CD4-positive, alpha-beta T cell treated with Interleukin-2 at 100 ng/mL for 4 hours (primary cell): Measurements from ENCODE around the gene GNLY.
A peak's percentile ranks its signal among the peaks of the same experiment; 100 is the strongest.

ENCODE experiments used
- DNase-seq: peaks from one replicate; pipeline ENCODE4 v3.0.0-alpha.2; 2020; ENCODE audit warnings: low spot score

GNLY gene

DNA sequence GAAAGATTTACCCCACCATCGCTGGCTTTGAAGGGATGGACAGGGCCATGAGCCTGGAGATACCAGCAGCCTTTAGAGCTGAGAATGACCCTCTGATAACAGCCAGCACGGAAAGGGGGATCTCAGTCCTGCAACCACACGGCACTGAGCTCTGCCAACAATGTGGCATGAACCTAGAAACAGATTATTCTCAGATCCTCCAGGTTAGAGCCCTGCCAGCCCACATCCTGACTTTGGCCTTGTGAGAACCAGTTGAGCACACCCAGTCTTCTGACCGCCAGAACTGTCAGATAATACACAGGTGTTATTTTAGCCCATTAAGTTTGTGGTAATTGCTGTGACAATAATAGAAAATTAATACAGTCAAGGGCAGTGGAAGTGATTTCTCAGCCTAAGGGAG is 9.4 kb upstream of the GNLY start:
- no peak for DNase-seq

DNA sequence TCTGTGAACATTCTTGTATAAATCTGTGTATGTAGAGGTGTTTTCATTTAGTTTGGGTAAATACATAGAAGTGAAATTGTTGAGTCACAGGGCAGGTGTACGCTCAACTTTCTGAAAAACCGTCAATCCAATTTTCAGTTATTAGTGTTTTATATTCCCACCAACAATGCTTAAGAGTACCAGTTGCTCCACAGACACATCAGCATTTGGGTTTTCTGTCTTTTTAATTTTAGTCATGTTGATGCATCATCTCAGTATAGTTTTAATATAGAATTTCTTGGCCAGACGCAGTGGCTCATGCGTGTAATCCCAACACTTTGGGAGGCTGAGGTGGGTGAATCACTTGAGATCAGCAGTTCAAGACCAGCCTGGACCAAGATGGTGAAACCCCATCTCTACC is 3.2 kb upstream of the GNLY start:
- no peak for DNase-seq

DNA sequence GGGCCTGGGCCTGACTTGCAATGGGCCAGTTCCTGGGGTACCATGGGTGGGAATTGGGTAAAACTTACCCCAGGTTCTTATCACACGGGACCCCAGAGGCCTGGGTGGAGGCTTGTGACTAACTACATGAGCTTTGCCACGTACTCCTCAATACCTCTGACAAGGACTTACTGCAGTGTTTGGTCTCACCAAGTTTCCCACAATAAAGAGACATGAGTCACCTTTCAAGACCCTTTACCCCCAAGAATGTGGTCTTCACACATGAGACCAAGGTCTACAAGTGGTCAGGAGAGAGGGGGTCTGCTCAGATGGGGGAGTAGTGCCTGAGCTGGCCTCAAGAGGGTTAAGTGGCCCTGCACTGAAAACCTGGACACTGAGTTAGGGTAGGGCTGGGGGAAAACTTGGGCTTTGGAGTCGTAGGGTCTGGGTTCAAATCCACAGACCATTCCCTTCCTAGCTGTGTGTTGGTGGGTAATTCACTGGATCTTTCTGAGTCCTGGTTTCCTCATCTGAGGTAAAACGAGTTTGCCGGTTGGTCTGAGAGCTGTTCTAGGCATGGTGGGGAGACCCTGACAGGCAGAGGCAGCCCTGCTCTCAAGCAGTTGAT is 2.0 kb upstream of the GNLY start:
- peak; percentile 29 for DNase-seq

DNA sequence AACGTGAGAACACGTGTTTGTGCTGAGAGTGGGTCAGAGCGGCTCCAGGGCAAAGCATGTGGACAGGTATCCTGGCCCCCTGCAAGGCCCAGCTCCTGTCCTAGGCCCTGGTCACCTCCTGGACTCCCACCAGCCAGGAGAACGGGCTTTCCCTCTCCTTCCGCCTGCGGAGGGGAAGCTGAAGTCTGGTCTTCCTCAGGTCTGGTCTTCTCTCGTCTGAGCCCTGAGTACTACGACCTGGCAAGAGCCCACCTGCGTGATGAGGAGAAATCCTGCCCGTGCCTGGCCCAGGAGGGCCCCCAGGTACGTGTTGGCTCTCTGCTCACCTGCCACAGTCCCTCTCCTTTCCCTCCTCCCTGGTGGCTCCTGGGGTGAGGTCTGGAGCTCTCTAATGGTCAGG is 963 bp downstream of the GNLY start:
- DNase-seq = no peak

DNA sequence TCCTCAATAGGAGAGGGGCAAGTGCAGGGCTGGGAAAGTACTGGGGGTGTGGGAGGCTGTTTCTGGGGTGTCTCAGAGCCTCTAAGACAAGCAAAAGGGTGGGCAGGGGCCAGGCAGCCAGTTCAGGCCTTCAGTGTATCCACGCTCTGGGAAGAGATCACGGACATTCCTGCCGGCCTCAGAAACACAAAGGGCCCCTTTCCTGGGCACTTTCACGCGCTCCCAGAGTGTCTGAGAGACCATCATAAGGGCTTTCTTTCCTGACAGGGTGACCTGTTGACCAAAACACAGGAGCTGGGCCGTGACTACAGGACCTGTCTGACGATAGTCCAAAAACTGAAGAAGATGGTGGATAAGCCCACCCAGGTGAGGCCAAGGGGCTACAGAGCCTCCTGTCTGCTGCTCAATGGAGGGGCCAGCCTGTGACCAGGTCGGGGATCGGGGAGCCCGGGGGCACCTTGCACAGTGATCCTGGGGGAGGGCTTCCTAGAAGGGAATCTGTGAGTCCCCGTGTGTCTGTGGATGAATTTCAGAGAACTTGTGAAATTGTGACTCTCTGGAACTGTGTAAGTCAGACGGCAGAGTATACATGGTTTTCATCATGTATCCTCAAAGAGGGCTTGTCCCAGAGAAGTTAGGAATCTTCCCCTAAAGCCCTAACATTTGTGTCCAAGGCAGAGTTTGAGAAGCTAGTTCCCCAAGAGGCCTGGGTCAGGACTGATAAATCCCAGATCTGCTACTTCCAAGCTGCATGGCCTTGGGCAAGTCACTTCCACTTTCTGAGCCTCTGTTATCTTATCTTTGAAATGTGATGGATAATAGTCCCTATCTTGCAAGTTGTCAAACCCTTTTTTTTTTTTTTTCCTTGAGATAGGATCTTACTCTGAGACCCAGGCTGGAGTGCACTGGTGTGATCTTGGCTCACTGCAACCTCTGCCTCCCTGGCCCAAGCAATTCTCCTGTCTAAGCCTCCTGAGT is 1.8 kb downstream of the GNLY start:
- DNase-seq = no peak

DNA sequence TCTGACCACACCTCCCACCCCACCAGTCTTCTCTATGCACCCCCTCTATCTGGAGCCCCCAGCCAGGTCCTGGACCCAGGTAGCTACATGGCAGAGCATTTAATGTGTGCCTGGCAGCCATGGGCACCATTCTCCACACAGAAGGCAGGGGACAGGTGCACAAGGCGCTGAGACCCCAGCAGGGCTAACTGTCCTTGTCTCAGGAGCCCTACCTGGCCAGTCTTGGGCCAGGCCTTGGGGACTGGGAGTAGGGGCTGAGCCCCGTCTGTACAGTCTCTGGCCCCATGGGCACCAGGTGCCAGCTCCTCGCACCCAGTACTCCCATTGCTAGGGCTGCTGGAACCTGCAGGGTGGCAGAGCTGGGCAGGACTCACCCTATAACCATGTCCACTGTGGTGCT is 2.9 kb downstream of the GNLY start:
- no peak for DNase-seq

DNA sequence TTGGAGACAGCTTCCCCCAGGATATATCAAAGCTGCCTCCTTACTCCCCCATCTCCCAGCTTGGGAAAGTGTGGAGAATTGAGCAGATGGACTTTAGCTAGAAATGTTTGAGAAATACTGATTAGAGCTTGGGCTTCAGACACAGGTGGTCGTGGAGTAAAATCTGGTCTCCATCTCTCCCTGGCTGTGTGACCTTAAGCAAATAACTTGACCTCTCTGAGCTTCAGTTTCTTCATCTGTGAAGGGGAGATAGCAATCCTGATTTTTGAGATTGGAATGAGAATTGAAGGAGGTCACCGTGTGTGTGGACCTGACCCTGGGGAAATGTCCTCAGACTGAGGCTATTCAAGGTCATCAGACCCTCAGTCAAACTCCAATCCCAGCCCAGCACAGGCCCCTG is 3.6 kb downstream of the GNLY start:
- DNase-seq = no peak

DNA sequence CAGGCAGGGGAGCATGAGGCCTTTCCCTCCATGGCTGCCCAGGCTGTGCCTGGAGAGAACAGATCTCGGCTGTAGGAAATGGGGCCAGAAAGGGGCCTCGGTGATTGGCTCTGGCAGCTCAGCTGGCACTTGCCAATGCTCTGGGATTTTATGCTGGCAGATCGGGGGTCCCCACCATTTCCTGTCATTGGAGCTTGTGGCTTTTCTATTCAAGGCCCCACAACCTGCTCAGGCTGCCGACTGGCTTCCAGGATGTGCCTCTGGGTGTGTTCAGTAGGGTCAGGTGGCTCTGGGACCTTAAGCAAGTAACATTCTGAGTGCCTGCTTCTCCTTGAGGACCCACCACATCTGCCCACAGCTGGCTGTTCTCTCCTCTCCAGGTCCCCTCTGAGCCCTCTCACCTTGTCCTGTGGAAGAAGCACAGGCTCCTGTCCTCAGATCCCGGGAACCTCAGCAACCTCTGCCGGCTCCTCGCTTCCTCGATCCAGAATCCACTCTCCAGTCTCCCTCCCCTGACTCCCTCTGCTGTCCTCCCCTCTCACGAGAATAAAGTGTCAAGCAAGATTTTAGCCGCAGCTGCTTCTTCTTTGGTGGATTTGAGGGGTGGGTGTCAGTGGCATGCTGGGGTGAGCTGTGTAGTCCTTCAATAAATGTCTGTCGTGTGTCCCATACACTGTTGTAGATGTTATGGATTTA is 4.2 kb downstream of the GNLY start:
- no peak for DNase-seq

DNA sequence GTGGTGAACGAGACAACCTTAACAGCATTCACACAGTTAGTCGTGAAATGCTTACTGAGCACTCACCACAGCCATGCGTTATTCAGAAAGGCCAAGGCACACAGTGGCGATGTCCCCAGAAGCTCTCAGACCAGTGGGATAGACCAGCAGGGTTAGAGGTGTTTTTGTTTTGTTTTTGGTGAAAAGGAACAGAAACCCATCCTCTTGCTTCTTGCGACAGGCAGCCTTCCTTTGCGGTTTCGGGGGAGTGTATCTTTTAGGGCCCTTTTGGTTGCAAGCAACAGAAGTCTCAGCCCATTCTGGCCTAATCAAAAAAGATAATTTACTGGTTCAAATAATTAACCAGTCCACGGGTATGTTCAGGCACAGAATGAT is 4.7 kb downstream of the GNLY start:
- DNase-seq = no peak

DNA sequence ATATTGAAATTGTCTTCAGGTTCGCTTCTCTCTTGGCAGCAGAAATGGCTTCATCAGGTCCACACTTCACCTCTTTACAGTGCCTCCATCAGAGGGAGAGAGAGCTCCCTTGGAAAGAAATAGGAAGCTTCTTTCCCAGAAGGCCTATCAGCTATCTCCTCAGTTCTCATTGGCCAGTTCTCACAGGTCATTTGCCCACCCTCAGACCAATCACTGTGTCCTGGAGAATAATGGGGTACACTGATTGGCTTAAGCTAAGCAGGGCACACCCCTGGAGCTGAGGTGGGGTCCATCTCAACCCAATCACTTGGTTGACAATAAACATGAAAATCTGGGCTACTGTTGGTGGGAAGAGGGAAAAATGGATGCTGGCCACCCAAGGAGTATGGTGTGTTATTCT is 5.2 kb downstream of the GNLY start:
- DNase-seq = no peak

DNA sequence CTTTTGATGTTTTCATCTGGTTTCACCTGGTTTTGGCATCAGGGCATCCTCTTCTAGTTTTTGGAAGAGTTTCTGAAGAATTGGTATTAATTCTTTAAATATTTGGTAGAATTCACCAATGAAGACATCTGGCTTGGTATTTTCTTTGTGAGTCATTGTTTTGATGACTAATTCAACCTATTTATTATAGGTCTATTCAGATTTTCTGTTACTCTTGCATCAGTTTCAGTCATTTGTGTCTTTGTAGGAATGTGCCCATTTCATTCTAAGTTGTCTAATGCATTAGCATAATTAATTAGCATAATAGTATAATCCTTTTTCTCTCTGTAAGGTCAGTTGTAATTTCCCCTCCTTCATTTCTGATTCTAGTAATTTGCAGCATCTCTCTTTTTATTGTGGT is 8.0 kb downstream of the GNLY start:
- DNase-seq = no peak

DNA sequence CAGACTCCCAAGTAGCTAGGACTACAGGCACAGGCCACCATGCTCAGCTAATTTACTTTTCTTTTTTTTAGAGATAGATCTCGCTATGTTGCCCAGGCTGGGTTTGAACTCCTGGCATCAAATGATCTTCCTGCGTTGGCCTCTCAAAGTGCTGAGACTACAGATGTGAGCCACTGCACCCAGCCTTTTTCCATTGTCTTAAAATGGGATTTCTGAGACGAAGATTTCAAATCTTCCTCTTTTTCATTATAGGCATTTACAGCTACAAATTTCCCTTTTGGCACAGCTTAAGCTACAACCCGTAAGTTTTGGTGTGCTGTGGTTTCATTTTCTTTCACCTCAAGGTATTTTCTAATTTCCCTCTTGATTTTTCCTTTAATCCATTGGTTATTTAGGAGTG is 8.6 kb downstream of the GNLY start:
- no peak for DNase-seq

DNA sequence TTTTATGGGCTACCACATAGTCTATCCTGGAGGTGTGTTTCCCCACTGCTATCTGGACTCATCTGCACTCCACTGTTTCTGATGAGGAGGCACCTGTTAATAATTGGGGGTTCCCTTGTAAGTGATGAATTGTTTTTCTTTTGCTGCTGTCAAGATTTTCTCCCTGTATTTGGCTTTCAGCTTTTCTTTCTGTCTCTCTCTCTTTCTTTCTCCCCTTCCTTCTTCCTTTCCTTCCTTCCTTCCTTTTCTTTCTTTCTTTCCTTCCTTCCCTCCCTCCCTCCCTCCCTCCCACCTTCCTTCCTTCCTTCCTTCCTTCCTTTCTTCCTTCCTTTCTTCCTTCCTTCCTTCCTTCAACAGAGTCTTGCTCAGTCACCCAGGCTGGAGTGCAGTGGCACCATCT is 9.2 kb downstream of the GNLY start:
- no peak for DNase-seq

DNA sequence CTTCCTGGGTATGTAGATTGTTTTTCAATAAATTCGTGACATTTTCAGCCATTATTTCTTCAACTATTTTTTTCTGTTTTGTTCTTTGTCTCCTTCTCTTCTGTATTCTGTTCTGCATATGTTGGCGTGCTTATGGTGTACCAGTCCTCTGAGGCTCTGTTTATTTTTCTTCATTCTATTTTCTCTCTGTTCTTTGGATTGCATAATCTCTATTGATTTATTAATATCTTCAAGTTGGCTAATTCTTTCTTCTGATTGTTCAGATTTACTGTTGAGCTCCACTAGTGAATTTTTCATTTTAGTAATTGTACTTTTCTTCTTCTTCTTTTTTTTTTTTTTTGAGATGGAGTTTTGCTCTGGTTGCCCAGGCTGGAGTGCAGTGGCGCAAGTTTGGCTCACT is 9.9 kb downstream of the GNLY start:
- DNase-seq = no peak

DNA sequence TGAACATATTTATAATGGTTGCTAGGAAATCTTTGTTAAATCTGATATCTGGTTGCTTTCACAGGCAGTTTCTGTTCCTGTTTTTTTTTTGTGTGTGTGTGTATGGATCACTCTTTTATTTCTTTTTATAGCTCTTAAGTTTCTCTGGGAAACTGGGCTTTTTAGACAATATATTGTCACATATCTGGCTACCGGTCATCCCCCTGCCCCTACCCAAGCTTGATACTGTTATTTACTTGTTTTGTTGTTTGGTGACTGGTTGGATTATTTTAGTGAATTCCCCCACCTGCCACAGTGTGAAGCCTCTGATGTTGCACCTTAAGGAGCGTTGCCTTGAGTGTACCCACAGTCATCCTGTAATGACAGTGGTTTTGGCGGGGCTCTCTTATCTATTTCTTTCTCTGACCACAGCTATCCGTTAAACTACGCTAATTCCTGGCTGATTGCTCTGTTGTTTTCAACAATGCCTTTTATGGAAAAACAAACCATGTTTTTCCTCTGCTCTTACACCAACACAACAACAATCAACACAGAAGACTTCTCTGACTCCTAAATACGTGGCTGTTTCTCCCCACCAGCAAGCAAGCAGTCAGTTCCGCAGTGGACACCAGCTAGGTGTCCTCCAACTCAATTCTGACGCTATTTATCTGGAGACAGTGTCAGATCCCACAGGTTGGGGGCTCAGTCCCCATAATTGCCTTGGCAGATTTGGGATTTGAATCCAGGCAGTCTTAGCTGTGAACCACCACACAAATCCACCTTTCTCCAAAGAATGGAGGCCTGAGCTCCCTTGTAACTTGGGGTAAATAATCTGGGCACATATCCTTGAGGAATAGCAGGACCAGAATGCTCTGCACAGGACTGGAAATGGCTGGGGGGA is 10.9 kb downstream of the GNLY start:
- DNase-seq = peak; percentile 42

DNA sequence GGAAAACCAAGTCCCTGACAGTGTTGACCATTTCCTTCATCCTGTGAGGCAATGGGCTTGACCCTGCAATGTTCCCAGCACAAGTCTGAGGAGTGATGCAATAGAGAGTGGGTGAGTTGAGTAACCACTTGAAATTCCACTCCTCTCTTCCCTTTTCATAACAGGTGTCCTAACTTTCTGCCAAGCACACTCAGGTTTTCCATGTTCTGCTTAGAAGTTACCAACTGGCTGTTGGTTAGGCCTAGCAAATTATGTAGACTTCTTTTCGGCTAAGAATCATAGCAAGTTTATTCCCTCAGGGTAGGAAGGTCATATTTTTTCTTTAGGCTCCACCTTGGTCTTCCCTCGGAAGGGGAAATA is 11.5 kb downstream of the GNLY start:
- DNase-seq = no peak

DNA sequence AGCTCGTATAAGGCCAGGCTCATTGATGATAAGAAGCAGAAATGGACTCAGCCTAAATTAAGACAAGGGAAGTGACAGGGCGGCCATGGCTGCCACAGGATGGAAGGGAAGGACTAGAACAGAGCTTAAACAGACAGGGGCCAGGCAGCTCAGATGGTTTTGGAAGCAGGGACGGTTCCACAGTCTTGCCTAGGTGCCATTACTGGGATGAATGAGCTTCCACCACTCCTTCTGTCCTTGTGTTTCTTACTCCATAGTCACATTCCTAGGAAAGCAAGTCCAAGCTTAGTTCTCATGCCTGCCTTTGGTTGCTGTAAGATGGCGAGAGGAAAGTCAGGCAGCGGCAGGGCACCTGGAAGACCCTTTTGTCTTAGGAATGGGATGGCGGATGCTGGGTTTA is 11.9 kb downstream of the GNLY start:
- DNase-seq = no peak

DNA sequence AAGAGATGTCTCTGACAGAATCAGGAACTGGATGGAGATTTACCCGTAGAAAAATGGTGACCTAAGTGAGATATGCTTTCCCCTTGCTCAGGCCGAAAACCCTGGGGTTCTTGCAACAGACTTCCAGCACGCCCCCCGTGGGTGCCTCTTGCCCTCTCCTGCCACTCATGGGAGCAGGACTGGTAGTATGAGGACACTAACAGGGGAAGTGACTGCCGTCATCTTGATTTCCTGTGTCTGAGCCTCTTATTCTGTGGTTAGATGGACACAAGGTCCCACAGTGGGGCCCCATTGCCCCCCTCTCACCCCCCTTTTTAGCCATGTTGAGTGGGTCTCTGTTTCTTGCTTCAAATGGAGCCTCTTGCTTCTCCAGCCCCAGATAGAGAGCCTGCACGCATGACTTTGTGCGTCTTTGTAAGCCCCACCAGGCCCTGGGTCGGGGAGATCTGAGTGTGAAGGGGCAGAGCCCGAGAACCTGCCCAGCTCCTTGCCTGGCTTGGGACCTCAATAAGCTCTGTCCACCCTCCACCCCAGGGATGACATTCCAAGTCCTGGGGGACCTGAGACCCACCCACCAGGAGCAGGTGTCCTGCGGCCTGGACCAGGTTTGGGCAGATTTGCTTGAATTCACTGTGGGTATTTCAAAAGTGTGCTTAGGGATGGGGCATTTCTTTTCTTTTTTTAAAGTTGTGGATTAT is 12.6 kb downstream of the GNLY start:
- no peak for DNase-seq

DNA sequence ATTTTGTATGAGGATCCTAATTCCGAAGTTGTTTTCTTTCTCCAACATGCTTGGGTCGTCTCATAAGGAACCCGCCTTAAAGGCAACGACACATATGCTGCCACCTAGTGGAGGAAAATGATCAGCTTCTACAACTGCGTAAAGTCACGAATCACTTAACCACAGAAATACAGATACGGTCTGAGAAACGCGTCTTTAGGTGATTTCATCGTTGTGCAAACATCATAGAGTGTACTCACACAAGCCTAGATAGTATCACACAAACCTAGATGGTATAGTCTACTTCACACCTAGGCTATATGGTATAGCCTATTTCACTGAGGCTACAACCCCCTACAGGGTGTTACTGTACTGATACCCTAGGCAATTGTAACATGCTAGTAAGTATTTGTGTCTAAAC is 13.1 kb downstream of the GNLY start:
- peak; percentile 86 for DNase-seq

DNA sequence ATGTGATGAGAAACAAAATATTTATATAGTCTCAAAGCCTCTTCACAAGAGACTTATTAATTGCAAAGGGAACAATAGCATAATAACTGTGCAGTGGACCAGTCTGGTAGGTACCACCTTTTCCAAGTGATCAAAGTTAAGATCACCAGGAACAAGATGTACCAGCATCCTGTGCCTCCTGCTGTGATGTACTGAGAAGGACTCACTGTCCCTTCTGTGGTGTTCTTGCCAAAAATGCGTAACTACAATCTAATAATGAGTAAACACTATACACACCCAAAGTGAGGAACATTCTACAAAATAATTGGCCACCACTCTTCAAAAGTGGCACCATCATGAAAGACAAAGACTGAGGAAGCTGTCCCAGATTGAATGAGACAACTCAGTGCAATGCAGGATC is 14.5 kb downstream of the GNLY start:
- DNase-seq = no peak

DNA sequence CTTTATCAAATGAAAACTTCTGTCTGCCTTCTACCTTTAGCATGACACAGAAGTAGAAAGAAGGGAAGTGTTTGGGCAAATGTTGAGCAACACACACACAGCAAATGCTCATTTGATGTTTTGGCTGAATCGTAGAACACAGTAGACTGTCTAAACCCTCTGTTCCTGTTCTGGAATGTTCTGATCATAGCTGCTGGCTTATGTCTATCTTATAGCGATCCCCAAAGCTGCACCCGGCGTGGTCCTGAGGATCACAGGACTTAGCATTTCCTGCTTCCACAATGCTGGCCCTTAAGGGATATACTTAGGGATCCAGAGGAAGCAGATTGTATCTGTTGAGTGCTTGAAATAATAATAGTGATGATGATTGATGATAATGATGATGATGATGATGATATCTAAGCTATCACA is 15.2 kb downstream of the GNLY start:
- DNase-seq = no peak
